IPS-NIHi7 (cell line): ENCODE data around the gene USP6NL.
"Not testable (repeated sequence)": the region's sequence is repeated elsewhere in the genome, so short reads cannot be mapped to it uniquely, and the experiment has no call there.

Source experiments
- DNase-seq: peaks from one replicate; pipeline ENCODE4 v3.0.0; 2012; ENCODE audit warnings: mixed read lengths; ENCODE audit errors: extremely low spot score

The USP6NL gene

DNA sequence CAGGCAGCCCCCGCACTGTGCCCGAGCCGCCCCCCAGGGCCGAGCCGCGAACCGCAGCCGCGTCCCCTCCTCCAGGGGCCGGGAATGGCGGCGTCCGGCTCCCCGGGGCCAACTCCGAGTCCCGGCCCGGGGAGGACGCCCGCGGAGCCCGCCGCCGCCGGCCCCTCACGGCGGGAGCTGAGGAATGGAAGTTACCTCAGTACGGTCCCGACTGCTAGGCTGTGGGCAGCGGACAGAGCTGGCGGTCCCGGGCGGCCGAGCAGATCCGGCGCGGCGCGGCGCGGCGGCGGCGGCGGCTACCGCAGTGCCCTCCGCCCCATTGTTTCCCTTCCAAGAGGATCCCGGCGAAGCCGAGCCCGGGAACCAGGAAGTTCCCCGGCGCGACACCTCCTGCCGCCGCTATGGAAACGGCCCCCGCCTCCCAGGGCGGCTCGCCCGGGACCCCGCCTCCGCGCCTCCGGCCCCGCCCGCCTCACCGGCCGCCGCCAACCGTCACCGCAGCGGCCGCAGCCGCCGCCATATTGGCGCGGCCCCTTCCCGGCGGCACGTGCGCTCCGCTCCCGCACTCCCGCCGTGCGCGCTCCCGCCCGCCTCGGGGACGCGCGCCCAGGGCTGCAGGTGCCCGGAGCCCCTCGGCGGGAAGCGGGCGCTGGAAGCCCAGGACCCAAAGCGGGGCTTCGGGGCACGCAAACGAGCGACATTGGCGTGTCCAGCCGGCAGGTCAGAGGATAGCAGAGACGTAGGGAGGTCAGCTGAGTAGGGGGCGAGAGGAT lies at the start of gene USP6NL:
Gene USP6NL (minus strand): TSS at position 403 of the 773 bp plus-strand sequence. CDS start 14,016 bp downstream, outside the sequence.
- peak; percentile 92 for DNase-seq

DNA sequence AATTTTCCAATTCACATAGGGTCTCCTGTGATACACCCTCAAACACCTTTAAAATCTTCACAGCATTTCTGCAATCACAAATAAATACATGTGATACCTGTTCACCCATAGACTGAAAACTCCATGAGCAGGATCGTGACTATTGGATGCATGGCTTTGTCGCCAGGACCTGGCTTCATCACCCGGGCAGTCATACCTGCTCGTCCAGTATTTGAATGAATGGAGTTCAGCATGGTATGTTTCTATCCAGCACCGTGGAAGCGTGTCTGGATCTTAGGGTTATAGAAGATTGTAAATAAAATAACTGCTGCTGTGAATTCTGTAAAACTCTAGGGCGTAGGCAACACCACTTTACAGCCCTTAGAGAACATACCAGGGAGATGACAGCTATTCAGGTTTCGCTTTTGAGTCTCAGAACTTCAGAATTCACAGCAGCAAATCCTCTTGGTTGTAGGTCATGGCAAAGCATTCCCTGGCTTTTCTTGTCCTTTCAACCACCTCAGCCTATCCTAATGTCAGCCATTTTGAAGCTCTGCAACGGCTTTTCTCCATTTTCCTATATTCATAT lies 47.4 kb upstream of the USP6NL start:
- DNase-seq = no peak

DNA sequence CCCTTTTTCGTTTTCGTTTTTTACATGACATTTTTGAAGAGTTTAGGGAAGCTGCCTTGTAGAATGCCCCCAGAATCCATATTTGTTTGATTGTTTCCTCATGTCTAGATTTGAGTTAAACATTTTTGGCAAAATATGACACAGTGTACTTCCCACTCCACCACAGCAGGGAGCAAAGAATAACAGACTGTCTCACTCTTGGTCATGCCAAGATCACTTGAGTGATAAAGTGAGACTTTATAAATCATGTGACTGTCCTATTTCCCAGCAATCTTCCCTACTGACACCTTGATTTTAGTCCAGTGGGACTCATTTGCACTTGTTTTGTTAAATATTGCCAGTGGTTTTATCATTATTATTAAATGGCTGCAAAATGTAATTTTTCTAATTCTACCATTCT lies 44.4 kb upstream of the USP6NL start:
- no peak for DNase-seq

DNA sequence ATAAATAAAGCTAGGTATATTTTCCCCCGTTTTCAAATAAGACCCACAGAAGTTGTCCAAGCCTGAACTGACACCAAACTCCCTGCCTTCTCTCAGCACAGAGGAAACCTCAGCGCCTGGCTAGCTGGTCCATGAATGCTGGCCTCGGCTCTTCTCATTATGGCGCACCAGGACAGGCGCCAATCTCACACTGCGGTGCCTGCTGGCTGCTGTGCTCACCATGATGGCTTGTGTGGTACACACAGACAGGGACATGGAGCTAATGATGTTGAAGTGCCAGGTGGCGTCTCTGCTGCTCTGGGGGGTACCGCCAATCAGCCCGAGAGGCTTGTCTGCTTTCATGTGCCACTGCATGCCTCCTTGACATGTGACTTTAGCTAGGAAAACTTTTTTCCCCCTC lies 43.2 kb upstream of the USP6NL start:
- DNase-seq = no peak

DNA sequence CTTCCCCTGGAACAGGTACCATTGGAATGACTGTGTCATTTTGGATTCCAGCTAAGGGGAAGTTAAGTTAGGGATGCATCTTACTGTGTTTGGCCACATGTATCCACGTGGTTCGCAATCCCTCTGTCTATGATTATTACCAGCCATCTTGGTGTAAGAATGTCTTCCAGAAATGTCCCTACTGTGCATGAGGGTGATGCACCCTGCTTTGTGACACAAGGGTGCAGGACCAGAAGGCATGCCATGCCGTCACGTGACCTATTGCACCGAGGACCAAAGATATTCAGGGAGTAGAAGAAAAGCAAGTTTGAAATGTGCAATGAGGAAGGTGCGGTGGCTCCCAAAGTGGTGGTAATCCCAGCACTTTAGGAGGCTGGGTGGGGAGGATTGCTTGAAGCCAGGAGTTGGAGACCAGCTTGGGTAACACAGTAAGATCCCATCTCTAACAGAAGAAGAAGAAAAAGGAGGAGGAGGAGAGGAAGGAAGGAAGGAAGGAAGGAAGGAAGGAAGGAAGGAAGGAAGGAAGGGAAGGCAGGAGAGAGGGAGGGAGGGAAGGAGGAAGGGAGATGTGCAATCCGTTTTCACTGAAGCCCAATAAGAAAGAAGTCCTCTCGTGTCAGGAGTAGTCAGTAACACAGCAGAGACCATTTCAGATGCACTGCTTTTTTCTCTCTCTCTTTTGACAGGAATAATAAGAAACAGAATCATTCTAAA lies 42.5 kb upstream of the USP6NL start:
- DNase-seq = no peak

DNA sequence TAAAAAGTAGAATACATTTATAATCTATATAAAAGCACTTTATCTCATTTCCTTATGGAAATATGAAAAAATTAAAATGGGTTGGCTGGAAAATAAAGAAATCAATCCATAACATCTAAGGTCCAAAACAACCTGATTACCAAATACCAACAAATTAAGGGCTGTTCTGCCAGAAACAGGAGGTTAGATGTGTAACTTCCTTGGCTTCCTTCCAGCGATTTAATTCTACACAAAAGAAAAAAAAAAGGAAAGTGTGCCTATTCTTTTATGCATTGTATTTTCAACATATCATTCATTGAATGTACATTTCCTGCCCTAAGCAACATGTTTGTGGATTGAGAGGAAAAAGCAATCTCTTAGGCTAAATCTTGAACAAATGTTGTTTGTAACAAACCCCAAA lies 36.2 kb upstream of the USP6NL start:
- no peak for DNase-seq

DNA sequence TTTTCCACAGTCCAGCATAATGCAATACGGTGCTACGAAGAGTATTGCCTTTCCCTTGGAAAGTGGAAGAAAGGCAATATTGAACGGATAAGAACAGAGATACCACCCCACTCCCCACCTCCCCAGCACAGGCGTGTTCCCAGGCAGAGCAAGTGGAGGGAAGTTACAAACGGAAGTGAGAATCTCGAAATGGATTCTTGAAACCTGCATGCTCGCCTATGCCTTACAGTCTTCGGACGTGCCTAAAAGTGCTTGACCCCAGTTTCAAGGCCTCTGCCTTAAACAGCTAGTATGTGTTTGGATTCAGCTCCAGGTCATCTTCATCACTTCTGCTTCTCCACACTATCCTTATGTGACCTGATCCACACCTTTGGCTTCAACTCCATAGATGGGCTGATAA lies 35.0 kb upstream of the USP6NL start:
- no peak for DNase-seq

DNA sequence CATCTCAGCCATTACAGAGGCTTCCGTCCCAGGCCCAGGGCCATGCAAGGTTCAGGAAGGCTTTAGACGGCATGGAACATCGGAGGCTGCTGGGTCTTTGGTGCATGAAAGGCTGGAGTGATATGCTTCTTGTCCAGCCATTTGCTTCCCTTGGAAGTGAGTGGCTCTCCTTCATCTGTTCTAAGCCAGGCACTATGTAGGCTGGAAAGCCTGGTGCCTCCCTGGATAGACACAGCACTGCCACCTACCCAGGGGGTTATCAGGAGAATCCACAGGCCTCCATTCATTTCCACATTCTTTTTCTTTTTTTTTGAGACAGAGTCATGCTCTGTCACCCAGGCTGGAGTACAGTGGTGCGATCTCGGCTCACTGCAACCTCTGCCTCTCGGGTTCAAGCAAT lies 31.6 kb upstream of the USP6NL start:
- DNase-seq = no peak

DNA sequence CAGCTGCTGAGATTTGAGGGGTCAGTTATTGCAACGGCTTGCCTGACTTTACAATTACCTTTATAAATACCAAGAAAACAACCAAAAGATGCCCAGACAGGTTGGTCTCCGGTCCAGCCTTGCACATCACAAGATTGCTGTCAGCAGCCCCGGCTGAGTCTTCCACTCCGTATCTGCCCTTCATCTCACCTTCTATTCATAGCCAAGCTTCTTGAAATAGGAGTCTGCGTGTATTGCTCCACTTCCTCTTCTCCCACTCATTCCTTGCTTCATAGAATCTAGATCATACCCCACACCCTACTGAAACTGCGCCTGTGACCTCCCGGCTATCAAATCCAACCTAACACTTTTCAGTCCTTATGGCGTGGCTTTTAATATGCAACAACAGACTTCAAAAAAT lies 31.1 kb upstream of the USP6NL start:
- no peak for DNase-seq

DNA sequence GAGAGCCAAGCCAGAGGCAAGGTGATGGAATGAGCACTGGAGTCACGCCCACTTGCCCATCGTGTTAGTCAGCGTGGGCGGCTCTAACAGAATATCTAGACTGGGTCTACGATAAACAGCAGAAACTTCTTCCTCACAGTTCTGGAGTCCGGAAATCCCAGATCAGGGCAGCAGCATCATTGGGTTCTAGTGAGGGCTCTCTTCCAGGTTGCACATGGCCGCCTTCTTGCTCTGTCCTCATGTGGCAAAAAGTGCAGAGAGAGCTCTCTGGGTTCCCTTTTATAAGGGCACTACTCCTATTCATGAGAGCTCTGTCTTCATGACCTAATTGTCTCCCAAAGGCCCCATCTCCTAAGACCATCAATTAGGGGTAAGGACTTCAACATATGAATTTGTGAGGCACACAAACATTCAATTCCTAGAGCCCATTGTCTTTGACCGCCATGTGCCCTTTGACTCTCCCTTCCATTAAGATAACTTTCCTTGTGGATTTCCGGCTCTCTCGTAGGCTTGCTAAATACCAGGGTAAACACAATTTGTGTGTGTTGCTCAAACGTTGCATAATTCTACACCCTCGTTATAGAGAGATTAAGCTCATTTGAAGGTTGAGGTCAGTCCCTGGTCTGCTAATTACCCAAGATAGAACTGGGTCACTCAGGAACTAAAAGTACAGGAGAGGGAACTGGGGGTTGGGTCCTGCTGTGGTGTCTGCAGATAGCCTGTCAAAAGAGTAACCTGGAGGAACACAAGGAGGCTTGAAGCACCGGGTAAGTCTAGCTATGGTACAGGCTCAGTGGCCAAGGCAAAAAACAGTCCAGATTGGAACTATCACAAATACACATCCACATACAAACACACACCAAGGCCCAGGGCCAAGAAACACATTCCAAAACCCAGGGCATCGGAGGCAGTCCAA lies 28.7 kb upstream of the USP6NL start:
- DNase-seq = no peak

DNA sequence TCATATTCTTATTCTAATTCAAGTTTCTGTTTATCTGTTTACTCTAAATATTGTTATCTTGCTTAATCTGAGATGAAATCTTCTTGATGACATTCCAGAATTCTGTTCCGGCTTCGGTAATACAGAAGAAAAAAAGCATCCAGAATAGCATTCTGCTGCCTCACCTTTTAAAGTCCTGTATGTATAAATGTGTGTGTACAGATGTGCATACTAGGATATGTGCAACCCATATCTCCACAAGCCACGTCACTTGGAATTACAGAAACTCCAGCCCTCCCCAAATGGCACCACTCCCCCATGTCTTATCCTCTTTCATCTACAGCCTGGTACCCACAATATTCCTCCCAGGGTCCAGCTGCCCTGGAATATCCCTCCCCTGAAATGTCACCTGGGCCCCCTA lies 27.9 kb upstream of the USP6NL start:
- no peak for DNase-seq

DNA sequence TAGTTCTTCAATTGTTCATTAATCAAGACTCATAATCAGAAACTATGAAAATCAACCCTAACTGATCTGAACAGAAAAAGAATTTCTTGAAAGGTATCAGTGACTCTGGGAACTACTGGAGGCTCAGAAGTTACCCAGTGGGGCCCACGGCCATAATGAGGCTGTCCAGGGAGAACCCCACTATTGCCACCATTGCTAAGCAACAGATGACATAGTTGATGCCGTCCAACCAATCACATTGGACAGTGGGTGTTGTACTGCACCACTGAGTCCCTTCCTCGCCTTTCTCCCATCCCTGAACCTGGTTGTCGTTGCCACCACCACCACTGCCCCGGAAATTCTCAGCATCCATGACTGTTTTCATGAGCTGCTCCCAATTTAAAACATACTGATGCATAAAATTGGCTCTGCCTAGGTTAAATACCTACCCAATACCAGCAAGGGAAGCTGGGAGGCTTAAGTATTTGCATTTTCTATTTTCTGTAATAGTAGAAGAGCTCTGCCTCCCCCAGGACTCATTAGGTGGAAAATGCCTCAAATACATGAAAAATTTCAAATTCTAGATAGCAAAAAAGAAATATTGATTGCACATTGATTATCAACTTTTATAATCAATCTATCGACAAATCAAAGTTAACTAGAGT lies 26.7 kb upstream of the USP6NL start:
- no peak for DNase-seq

DNA sequence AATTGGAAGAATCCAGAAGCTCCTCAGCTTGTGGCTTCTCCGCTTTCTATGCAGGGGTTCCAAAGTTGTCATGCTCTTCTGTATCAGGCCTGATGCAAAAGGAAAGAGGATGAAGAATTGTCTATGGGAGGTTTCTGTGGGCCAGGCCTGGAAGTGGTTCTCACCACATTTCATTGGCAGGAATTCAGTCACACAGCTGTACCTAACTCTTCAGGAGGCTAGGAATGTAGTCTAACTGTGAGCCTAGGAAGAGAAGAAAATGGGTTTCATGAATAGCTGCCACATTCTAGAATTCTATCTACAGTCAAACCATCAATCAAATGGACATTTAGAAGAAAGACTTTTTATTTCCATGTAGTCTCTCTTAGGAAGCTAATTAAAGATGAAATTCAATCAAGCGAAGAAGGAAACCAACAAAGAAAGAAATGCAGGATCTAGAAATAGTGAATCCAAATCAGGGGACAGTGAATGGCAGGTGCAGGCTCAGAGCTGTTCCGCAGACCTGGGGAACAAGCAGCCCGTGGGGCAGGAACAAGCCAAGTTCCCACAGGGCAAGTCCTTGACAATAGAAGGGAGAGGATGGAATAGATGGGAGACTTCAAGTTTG lies 25.4 kb upstream of the USP6NL start:
- DNase-seq = no peak

DNA sequence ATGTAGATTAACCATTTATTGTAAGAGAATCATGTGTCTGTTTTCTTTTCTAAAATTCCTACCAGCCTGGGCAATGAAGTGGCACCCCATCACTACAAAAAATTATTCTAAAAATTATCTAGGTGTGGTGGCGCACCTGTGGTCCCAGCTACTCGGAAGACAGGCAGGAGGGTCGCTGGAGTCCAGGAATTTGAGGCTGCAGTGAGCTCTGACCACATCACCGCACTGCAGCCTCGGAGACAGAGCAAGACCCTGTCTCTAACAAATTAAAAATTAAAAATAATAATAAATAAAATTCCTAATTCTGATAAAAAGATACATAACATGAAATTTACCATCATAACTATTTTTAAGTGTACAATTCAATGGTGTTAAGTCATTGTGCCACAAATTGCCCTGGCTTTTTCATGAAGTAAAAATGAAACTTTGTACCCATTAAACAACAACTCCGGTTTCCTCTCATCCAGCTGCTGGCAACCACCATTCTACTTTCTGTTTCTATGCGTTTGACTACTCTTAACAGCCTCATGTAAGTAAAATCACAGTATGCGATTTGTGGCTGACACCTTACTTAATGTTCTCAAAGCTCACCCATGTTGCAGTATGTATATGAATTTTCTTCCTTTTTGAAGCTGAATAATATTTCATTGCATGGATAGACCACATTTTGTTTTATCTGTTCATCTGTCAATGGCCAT lies 20.6 kb upstream of the USP6NL start:
- DNase-seq = no peak

DNA sequence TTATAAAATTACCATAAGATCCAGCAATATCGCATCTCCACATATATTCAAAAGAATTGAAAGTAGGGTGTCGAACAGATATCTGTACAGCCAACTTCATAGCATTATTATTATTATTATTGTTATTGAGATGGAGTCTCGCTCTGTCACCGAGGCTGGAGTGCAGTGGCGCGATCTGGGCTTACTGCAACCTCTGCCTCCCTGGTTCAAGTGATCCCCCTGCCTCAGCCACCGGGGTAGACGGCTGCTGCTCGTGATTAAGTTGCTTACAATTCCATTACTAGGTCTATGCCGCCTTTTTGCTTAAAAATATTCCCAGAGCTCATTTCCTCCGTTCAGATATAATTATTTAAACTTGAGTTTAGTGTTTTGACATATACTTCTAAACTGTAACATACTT lies 19.8 kb upstream of the USP6NL start:
- no peak for DNase-seq

DNA sequence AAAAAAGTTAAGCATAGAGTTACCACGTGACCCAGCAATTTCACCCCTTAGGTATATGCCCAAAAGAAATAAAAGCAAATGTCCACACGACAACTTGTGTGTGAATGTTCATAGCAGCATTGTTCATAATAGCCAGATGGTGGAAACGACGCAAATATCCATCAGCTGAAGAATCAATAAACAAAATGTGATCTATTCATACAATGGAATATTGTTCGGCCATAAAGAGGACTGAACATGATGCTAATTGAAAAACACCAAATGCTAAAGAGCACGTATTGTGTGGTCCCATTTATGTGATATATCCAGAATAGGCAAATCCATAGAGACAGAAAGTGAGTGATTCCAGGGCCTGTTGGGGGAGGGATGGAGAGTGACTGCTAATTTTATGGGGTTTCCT lies 18.3 kb upstream of the USP6NL start:
- no peak for DNase-seq

DNA sequence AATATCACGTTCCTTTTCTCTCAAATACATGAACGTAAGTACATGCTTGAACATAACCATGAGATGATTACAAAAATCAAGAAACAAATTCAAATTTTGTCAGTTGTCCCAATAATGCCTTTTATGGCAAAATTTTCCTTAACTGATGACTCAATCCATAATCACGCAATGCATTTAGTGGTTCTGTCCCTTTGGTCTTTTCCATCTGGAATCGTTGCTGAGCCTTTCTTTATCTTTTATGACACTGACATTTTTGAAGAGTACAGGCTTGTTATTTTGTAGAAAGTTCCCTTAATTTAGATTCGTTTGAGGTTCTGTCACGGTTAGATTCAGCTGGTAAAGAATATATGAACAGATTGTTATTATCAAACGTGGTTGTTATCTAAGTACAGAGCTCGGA lies 16.5 kb upstream of the USP6NL start:
- DNase-seq = not testable (repeated sequence)

DNA sequence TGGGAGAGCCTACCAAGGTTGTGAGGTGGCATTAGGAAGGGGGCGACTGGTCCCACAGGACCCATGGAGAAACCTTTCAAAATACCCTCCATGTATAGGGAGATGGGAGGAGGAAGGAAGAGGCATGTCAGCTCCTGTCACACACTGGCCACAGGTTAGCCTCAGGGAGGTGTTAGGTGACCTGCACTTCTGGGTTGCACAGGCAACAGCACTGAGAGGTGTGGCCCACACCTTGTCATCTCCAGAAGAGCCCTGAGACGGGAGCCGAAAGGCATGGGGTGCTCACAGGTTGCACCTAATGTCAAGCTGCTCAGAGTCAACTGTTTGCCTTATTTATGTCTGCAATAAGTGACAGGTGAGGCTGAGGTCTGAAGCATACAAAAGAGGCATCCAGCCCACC lies 14.6 kb upstream of the USP6NL start:
- no peak for DNase-seq

DNA sequence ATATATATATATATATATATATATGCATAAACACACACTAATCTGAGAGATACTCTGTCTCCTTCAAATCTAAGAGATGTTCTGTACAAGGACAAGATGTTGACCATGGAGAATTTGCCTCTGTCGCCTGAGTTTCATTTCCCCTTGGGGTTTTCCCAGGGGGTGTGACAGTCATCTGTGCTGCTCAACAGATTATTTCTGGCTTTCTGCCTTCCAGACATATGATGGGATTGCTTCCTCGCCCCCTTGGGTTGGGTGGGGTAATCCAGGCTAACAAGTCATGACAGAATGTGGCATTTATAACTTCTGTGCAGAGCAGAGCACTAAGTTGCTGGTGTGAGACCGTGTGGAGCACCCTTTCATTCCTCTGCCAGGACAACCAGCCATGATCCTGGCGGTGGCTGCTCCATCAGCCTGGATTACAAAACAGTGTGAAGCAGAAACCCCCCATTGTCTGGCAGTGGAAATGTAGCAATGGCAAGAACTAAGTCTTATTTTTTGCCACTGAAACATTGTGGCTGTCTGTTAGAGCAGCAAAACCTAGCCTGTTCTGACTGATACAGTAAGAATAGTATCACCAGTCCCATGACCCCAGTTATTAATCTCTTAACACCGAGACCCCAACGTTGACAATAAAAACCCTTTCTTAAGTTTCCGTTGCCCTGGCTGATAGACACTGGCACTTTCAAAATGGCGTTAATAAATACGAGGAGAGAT lies 13.7 kb upstream of the USP6NL start:
- no peak for DNase-seq

DNA sequence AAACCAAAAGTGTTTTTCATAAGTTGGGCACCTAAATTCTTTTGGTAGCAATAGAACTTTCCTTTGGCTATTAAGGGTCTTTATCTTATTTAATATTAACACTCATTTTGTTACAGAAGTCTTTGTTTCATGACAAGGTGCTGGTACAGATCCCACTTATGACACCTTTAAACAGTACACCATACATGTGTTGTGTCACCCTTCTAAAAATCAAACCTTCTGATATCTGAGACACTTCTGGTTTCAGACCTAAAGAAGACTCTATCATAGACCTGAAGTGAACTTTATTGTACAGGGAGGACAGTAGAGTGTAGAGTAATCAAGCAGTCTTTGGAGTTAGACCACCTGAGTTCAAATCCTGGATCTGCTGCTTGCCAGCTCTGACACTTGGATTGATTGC lies 5.8 kb upstream of the USP6NL start:
- DNase-seq = no peak
